Suprapubic skin (tissue), 4 donors: Measurements from ENCODE around the gene DPYD. TPM values are rescaled to one million over a fixed set of nuclear protein-coding genes. Genes with fewer than 3 reads are reported as not detected.

ENCODE experiments used
- DNase-seq, 2 donors: peaks; one replicate each; pipeline ENCODE4 v3.0.0-alpha.2; 2019; ENCODE audit warnings: low spot score in 2 of 2
- H3K27ac ChIP-seq: fragments of 200-600 bp; sonication (generic); one replicate; pipeline ENCODE4 v1.5.1; 2019
- H3K27me3 ChIP-seq: fragments of 200-600 bp; sonication (generic); one replicate; pipeline ENCODE4 v1.5.1; 2019
- H3K36me3 ChIP-seq: fragments of 200-600 bp; sonication (generic); one replicate; pipeline ENCODE4 v1.5.1; 2019
- H3K4me1 ChIP-seq: fragments of 200-600 bp; sonication (generic); one replicate; pipeline ENCODE4 v1.5.1; 2019
- H3K4me3 ChIP-seq: fragments of 200-600 bp; sonication (generic); one replicate; pipeline ENCODE4 v1.5.1; 2019; ENCODE audit warnings: mild to moderate bottlenecking
- H3K9me3 ChIP-seq: fragments of 200-600 bp; sonication (generic); one replicate; pipeline ENCODE4 v1.5.1; 2019
- EP300 ChIP-seq: sonication (generic); formaldehyde crosslinking; IDR thresholded peaks from one replicate; pipeline ENCODE4 v1.6.1; 2017; ENCODE audit warnings: antibody characterized with exemption
- POLR2A ChIP-seq, 2 donors: fragments of 450-650 bp; IDR thresholded peaks; one replicate each; pipeline ENCODE4 v1.6.1; 2017; ENCODE audit warnings: antibody characterized with exemption in 2 of 2, mild to moderate bottlenecking in 2 of 2, moderate library complexity in 2 of 2
- POLR2AphosphoS5 ChIP-seq, 3 donors: sonication (generic); formaldehyde crosslinking; IDR thresholded peaks; one replicate each; pipeline ENCODE4 v1.6.1; 2017; ENCODE audit warnings: antibody characterized with exemption in 3 of 3
- WGBS: methylation state at CpG from one replicate; pipeline ENCODE4 v1.1.5; 2018; 5-methylcytosine and 5-hydroxymethylcytosine counted together
- total RNA-seq, 4 donors: library from RNA; depleted of rRNA; stranded (reverse); fragments of >200 nt; gene quantifications; one replicate each; pipeline ENCODE4 v1.1.0, GENCODE V29; 2016
- TF ChIP-seq, protein P1 (sequence below), 2 donors: fragments of 200-600 bp in 1 of 2; fragments of 450-650 bp in 1 of 2; sonication (generic) in 1 of 2; IDR thresholded peaks; one replicate each; pipeline ENCODE4 v1.5.1; 2016 to 2019; ENCODE audit warnings: antibody characterized with exemption in 2 of 2, mild to moderate bottlenecking in 1 of 2, moderate library complexity in 1 of 2

The DPYD gene
- total RNA-seq, 4 donors from 2014 or later: 10.1 to 31.9 (median 11.6) TPM

DNA sequence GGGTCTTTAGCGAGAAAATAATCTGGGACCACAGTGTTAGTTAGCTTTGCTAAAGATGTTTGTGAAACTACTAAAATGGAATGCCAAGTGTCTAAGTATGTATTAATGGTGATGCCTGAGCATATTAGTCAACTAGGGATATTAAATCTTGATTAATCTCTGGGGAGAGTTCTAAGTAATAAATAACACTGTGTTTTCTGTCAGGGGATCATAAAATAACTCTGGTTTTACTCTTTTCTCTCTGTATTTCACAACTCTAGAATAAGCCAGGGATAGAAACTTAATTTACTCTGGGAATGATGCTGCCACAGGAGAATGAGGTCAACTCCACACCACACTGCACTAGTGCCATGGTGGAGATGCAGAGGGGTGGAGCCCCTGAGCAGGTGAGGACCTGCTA, 800.0 kb downstream of the DPYD start:
- Histone ChIP-seq H3K4me1 (no peaks in the 10 kb centered on the region), H3K27me3 (no peaks in the 10 kb centered on the region), H3K9me3 (no peaks in the 10 kb centered on the region), H3K36me3 (no peaks in the 10 kb centered on the region), H3K27ac (no peak overlapping the region), H3K4me3 (no peak overlapping the region)
- TF ChIP-seq EP300 (no peak), POLR2A (IDR thresholded peaks at IDR 0.05) (no peak), POLR2AphosphoS5 (IDR thresholded peaks at IDR 0.05) (no peak)
- TF ChIP-seq, protein P1, sequence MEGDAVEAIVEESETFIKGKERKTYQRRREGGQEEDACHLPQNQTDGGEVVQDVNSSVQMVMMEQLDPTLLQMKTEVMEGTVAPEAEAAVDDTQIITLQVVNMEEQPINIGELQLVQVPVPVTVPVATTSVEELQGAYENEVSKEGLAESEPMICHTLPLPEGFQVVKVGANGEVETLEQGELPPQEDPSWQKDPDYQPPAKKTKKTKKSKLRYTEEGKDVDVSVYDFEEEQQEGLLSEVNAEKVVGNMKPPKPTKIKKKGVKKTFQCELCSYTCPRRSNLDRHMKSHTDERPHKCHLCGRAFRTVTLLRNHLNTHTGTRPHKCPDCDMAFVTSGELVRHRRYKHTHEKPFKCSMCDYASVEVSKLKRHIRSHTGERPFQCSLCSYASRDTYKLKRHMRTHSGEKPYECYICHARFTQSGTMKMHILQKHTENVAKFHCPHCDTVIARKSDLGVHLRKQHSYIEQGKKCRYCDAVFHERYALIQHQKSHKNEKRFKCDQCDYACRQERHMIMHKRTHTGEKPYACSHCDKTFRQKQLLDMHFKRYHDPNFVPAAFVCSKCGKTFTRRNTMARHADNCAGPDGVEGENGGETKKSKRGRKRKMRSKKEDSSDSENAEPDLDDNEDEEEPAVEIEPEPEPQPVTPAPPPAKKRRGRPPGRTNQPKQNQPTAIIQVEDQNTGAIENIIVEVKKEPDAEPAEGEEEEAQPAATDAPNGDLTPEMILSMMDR (IDR thresholded peaks at IDR 0.05): no peak
- 91% methylated on average over 1 of the region's 1 CpG for WGBS
- no peak for DNase-seq

DNA sequence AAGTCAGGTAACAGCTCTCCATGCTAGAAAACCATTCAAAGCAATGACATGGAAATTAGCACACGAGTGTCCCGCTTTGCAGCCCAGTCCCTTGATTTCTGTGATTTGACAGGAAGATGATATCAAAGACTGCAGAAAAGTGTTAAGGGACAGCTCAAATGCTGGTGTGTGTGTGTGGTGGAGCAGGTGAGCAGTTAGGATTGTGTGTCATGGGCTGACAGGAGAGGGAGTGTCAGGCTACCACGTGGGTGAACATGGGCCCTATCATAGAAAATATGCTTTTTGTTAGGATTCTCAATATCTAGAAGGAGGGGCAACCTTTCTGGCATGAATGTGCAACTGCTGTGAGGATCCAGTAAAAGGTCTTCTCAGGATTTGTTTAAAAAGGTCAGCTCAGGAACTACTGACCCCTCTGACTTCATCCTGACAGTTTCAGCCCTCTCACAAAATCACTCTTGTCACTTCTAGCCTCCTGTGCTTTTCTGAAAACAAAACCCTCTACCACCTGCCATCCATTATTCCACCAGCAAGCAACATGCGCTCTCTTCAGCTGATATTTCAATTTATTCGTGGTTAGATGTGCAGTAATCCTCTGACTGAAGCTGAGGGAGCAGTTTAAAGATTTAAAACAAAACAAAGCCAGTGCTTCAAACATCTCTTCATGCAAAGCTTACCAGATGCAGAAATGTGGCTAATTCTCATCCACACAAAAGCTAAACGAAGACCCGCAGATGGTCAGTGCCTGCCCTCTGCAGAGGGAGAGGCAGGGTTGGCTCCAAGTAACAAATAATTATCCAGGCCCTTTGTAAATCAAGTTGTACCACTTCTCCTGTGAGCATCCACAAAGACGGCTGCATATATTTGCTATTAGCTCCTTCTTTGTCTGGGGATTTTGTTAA, 801.3 kb downstream of the DPYD start:
- Histone ChIP-seq H3K4me1 (no peaks in the 10 kb centered on the region), H3K27ac (no peak overlapping the region), H3K27me3 (no peaks in the 10 kb centered on the region), H3K36me3 (no peaks in the 10 kb centered on the region), H3K4me3 (no peak overlapping the region), H3K9me3 (no peaks in the 10 kb centered on the region)
- no peak for DNase-seq
- 81% methylated on average over 8 of the region's 8 CpGs for WGBS
- TF ChIP-seq POLR2AphosphoS5 (IDR thresholded peaks at IDR 0.05) (no peak), POLR2A (IDR thresholded peaks at IDR 0.05) (no peak), EP300 (no peak)
- TF ChIP-seq, protein P1 (IDR thresholded peaks at IDR 0.05): no peak

DNA sequence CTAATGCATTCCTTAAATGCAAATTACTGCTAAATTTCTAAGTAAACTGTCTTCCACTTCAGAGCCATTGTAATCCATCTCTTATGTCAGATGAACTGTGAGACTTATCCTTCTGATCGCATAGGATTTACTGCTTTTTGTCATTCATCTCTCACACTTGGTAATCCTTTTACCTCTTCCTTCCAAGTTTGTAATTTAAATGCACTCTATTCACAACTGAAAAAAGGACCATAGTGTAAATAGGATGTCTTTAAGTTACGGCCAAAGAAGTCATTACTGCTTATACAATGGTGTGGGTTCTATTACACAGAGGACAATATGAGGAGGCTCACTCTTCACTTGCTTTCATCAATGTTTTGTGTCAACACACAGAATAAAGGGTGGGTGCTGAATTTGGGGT, 806.0 kb downstream of the DPYD start:
- no peak overlapping the region for H3K27ac ChIP-seq
- no peak overlapping the region for H3K4me3 ChIP-seq
- H3K4me1 ChIP-seq: no peaks in the 10 kb centered on the region
- H3K36me3 ChIP-seq: no peaks in the 10 kb centered on the region
- TF ChIP-seq EP300 (no peak), POLR2AphosphoS5 (IDR thresholded peaks at IDR 0.05) (no peak), POLR2A (IDR thresholded peaks at IDR 0.05) (no peak)
- DNase-seq: no peak
- H3K27me3 ChIP-seq: no peaks in the 10 kb centered on the region
- H3K9me3 ChIP-seq: no peaks in the 10 kb centered on the region
- WGBS: 87% methylated on average over 2 of the region's 2 CpGs

DNA sequence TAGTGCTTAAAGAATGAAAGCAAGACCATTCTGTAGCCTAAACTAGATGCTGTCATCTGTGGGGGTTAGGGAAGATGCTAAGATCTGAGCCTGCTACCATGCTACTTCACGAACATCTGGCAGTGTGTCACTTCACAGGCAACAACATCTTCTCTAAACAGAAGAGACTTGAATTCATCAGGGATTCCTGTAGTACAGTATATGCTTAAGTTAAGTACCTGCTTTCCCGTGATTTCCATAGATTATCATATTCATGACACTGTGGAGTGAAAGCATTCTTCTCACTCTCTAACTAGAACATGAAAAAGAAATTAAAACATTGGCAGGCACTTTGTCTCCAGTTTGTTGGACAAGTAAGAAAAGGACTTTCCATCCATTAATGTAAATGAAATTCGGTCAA, 808.4 kb downstream of the DPYD start:
- TF ChIP-seq, protein P1 (IDR thresholded peaks at IDR 0.05): no peak
- no peak for TF ChIP-seq POLR2A (IDR thresholded peaks at IDR 0.05)
- TF ChIP-seq POLR2AphosphoS5 (IDR thresholded peaks at IDR 0.05): no peak
- TF ChIP-seq EP300: no peak

DNA sequence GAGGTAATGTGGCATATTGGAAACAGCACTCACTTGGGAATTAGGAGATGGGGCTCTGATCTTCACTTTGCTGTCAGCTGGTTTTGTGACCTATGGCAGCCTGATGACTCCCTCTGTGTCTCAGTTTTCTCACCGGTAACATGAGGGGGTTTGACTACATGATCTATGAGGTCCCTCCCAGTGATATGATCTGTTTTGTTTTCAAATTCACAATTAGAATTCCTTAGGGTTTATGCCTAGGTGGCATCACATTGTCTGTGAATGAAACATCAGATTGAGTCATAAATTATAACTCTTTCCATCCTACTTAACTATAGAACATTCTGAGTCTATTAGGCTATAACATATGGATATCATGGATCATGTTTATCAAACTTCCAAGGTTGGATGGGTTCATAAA, 812.7 kb downstream of the DPYD start:
- no peaks in the 10 kb centered on the region for H3K9me3 ChIP-seq
- TF ChIP-seq POLR2A (IDR thresholded peaks at IDR 0.05) (no peak), EP300 (no peak), POLR2AphosphoS5 (IDR thresholded peaks at IDR 0.05) (no peak)
- TF ChIP-seq, protein P1 (IDR thresholded peaks at IDR 0.05): no peak
- H3K4me3 ChIP-seq: no peak overlapping the region
- H3K4me1 ChIP-seq: no peaks in the 10 kb centered on the region
- H3K36me3 ChIP-seq: no peaks in the 10 kb centered on the region
- DNase-seq: no peak
- no peak overlapping the region for H3K27ac ChIP-seq
- 42% methylated on average over 1 of the region's 1 CpG for WGBS
- no peaks in the 10 kb centered on the region for H3K27me3 ChIP-seq

More for the DNA sequence above, 808.4 kb downstream of the DPYD start:
- 74% methylated on average over 3 of the region's 3 CpGs for WGBS
- H3K4me1 ChIP-seq: no peaks in the 10 kb centered on the region
- no peaks in the 10 kb centered on the region for H3K27me3 ChIP-seq
- H3K4me3 ChIP-seq: no peak overlapping the region
- H3K9me3 ChIP-seq: no peaks in the 10 kb centered on the region
- no peak overlapping the region for H3K27ac ChIP-seq
- DNase-seq: no peak
- H3K36me3 ChIP-seq: no peaks in the 10 kb centered on the region
